Activated effector memory CD4-positive, alpha-beta T cell treated with anti-CD3 and anti-CD28 coated beads, Interleukin-2, amount 50 U/mL, for 16 hours (primary cell): ENCODE results near the gene CACHD1.

Experiments
- DNase-seq: peaks from one replicate; pipeline ENCODE4 v3.0.0-alpha.2; 2020

Gene CACHD1

GRCh38 chr1:64555947-64556346, 86.0 kb downstream of the CACHD1 start:
- no peak for DNase-seq

- no peak for DNase-seq
These were observed 92.1 kb downstream of the CACHD1 start for GRCh38 chr1:64561993-64562392.

GRCh38 chr1:64563958-64564565, 94.1 kb downstream of the CACHD1 start:
- no peak for DNase-seq

GRCh38 chr1:64564891-64565290, 95.0 kb downstream of the CACHD1 start:
- no peak for DNase-seq

- no peak for DNase-seq
These were observed 97.7 kb downstream of the CACHD1 start for GRCh38 chr1:64567426-64568170.

- DNase-seq = no peak
These were observed 98.2 kb downstream of the CACHD1 start for GRCh38 chr1:64568171-64568450.

GRCh38 chr1:64569411-64569810, 99.5 kb downstream of the CACHD1 start:
- DNase-seq = no peak

- DNase-seq = no peak
These were observed 100.4 kb downstream of the CACHD1 start for GRCh38 chr1:64570267-64570855.

GRCh38 chr1:64572222-64572900, 102.4 kb downstream of the CACHD1 start:
- DNase-seq = no peak

- DNase-seq = no peak
These were observed 104.4 kb downstream of the CACHD1 start for GRCh38 chr1:64574301-64574700.

- DNase-seq = no peak
These were observed 106.2 kb downstream of the CACHD1 start for GRCh38 chr1:64575881-64576676.

GRCh38 chr1:64578270-64578973, 108.5 kb downstream of the CACHD1 start:
- no peak for DNase-seq

- no peak for DNase-seq
These were observed 109.8 kb downstream of the CACHD1 start for GRCh38 chr1:64579767-64580166.

GRCh38 chr1:64581135-64581842, 111.4 kb downstream of the CACHD1 start:
- DNase-seq = no peak

- DNase-seq = no peak
These were observed 111.9 kb downstream of the CACHD1 start for GRCh38 chr1:64581843-64582185.

- no peak for DNase-seq
These were observed 114.5 kb downstream of the CACHD1 start for GRCh38 chr1:64584479-64584878.

- DNase-seq = no peak
These were observed 118.9 kb downstream of the CACHD1 start for GRCh38 chr1:64588876-64589275.

- no peak for DNase-seq
These were observed 120.4 kb downstream of the CACHD1 start for GRCh38 chr1:64590316-64590715.

- no peak for DNase-seq
These were observed 124.5 kb downstream of the CACHD1 start for GRCh38 chr1:64594446-64594845.

GRCh38 chr1:64595871-64596515, 126.1 kb downstream of the CACHD1 start:
- no peak for DNase-seq

GRCh38 chr1:64597113-64597512, 127.2 kb downstream of the CACHD1 start:
- DNase-seq = no peak
